GM21786 (cell line): ENCODE results near the gene MAML2.

Source experiments
- ATAC-seq: cut with Tn5 transposase; IDR thresholded peaks from one replicate; pipeline ENCODE4 v1.9.1; 2021; ENCODE audit not compliant: unreplicated experiment

The MAML2 gene

GRCh38 chr11:96084610-96085318 lies 258.2 kb downstream of the MAML2 start:
- ATAC-seq = no peak

DNA sequence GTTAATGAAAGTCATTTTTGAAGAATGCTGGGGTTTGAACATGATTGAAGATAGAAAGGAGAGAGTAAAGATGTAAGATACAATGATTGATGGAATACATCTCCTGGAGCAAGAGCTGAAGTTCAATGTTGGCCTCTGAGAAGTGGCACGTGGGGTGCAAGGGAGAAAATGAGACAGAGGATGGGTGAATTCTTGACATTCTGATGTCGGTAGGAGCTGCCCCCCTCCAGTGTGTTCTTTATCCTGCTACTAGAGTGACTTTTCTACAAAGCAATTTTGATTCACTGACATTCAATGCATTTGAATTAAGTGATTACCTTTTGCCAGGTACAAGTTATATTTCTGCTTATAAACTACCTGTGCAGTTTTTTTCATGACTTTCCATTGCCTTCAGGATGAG lies 260.1 kb downstream of the MAML2 start:
- ATAC-seq = no peak

DNA sequence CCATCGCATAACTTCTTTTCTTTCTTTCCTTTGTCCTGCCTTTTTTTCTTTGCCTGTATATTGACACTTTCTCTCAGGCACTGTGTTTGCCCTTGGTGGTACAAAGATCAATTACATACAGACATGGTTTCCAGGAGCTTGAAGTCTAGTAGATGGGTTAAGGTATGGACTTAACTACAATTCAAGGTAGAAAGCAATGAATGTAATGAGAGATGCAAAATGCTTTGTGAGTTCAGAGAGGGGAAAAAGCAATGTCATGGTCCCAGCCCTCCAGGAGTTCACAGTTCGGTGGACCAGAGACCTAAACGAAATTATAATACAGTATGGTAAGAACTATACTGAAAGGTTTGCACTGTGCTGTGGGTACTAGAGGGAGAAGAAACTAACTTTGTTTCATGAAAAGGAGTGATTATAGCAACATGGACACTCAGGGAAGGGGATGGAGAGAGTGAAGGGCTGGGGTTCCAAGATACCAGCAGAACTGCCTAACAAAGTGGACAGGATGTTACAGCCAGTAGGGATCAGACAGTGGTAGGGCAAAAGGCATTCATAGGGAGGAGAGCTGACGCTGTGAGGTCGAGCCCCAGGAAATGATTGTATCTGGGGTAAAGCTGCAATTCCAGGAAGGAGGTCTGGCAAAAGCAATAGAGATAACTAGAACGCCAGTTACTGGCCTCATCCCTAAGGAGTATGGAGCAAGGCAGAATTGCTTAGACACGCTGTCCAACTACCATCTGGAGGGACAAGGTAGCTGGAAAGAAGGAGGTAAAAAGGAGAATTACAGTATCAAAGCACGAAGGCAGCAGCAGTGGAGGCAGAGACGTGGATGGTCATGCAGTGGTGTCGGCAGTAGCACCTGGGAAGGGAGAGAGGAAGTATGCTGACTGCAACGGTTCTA lies 260.7 kb downstream of the MAML2 start:
- no peak for ATAC-seq

GRCh38 chr11:96081561-96081960 lies 261.4 kb downstream of the MAML2 start:
- ATAC-seq = no peak

GRCh38 chr11:96079691-96080090 lies 263.3 kb downstream of the MAML2 start:
- no peak for ATAC-seq

DNA sequence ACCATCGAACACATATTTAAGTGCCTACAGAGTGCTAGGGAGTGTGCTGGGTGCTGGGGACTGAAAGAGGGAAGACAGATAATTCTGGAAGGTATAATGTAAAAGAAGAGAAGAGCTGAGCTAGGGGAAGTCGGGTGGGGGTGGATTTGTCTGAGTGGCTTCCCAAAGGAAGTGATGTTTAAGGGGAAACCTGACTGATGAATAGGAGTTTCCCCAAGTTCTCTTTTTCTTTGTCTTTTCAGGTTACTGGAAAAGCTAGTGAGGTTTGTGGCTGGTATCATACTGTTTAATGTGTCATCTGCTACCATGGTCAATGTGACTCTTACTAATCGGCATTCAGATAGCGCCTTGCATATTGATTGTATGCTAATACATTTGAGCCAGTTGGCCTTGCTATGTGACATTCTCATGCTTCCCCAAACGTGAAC lies 267.4 kb downstream of the MAML2 start:
- ATAC-seq = peak; percentile 87

DNA sequence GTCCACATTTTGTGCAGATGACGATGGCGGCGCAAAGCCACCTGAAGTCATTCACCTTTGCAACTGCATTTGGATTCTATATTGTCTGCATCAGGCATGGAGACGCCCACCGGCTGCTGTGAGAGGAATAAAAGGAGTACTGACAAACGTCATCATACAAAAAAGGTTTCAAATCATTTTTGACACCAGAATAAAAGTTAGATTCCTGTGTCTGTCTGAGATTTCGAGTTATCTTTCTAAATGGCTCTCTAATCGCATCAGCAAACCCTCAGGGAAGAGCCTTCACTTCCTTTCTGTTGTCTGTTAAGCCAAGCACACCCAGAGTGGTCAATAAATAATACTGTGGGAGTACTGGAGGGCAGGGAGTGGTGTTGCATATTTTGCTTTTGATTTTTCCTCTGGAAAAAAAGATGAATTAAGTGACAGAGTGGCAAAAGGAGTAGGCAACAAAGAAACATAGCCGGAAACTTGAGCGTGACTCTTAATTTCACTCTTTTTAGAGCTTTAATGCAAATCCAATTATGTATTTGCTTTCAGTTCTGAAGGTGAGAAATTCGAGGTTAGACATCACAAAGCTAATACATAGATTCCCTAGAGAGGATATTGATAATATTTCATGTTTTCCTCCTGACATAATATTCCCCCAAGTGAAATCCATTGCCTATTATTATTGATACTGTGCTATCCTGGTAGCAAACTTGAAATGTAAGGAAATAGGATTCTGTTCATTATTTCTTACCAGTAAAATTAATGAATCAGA lies 268.3 kb downstream of the MAML2 start:
- peak; percentile 38 for ATAC-seq

DNA sequence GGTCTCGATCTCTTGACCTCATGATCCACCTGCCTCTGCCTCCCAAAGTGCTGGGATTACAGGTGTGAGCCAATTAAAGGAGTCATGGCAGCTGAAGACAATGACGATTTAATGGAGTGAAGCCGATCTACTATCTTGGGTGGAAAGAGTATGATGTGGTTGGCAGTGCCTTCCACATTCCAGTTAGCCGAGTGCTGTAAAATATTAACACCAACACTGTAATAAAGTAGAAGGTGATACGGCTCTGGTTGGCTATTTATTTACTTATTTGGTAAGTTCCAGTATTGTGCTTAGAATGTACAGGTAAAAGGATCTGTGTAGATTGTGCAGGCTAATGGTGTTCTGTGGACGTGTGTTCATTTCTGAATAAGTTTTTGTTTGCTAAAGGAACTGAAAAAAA lies 269.5 kb downstream of the MAML2 start:
- ATAC-seq = no peak

DNA sequence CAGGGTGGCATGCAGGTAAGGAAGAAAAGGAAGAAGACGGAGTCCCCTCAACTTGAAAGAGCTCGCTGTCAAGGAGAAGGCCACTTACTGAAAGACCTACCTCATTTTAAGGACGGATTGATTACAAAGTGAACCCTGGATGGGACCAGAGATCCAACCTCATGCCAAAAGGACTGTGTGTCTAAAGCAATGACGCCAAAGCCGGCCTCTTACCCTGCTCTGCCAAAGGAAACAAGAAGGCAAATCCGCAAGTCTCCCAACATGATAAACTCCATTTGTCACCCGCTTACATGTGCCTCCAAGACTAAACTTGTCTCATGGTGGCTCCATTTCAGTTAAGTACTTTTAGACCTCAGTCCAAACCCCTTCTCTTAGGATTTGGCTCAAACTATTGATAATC lies 270.4 kb downstream of the MAML2 start:
- ATAC-seq = no peak

- no peak for ATAC-seq
Observed at GRCh38 chr11:96070453-96070852, 272.5 kb downstream of the MAML2 start.

DNA sequence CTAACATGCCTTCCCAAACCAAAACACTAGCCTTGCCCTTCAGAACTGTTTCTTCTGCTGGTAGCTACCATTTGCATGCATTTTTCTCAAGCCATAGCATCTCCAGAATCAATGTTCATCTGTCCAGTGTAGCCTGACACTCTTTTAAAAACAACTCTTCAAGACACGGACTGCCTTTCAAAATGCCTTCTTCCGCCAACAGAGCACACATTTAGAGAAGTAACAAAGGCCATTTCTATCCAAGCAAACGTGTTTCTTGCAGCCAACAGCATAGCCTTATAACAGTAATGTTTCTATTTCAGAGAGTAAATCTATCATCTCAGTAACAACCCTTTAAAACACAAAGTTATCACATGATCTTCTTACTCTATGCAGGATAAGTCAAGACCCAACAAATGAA lies 275.8 kb downstream of the MAML2 start:
- ATAC-seq = no peak

- no peak for ATAC-seq
Observed at GRCh38 chr11:96065379-96065778, 277.6 kb downstream of the MAML2 start.

GRCh38 chr11:96063886-96064285 lies 279.1 kb downstream of the MAML2 start:
- no peak for ATAC-seq

DNA sequence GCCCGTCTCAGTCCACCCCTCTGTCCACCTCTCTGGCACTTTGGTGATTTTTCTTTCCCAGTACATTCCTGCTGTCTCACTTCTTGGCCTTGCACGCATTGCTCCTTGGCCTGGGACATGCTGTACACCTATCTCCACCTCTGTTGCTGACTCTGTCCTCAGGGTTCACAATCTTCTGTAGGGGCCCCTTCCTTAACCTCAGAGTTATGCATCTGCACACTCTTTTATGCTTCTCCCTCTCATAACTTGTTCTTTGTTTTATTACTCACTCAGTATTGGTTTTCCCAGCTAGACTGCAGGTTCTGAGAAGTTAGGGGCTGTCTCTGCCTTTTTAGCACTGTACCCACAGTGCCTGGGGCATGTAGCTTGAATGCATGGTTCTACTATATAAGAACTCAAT lies 279.9 kb downstream of the MAML2 start:
- no peak for ATAC-seq

DNA sequence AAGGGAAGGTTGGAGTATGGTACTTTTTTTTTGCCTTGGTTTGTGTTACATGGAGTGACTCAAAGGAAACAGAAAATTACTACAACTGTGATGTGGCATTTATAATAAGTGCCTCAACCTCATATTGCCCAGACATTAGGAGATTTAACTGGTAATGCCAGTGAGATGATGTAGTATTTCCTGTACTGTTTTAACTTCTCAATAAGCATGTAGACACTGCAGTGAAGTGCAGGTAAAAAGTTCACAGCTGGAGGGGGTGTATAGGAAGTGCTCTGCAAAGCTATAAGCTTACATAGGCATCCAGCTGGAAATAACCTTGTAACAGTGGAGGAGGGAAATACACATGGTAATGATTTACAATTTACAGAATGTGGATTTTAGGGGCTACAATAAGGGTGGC lies 280.9 kb downstream of the MAML2 start:
- peak; percentile 64 for ATAC-seq

GRCh38 chr11:96061730-96062129 lies 281.3 kb downstream of the MAML2 start:
- ATAC-seq = no peak

GRCh38 chr11:96061069-96061468 lies 281.9 kb downstream of the MAML2 start:
- no peak for ATAC-seq

DNA sequence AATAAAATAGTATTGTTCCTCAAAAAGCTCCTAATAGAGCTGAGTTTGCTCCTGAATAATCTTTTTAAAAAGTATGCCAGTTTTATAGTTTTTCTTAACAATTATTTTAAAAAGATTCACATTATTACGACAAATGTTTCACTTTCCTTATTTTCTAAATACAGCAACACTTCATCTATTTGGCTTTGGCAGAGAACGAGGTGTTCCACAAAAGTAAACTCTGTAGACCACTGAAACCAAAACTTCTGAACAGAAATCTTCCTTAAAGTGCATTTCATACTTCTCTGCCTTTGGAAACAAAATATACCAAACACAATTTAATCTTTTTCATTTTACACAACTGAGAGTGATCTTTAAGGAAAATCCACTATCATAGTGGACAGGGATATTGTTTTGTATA lies 285.5 kb downstream of the MAML2 start:
- no peak for ATAC-seq

- ATAC-seq = no peak
Observed at GRCh38 chr11:96056576-96056975, 286.4 kb downstream of the MAML2 start.

DNA sequence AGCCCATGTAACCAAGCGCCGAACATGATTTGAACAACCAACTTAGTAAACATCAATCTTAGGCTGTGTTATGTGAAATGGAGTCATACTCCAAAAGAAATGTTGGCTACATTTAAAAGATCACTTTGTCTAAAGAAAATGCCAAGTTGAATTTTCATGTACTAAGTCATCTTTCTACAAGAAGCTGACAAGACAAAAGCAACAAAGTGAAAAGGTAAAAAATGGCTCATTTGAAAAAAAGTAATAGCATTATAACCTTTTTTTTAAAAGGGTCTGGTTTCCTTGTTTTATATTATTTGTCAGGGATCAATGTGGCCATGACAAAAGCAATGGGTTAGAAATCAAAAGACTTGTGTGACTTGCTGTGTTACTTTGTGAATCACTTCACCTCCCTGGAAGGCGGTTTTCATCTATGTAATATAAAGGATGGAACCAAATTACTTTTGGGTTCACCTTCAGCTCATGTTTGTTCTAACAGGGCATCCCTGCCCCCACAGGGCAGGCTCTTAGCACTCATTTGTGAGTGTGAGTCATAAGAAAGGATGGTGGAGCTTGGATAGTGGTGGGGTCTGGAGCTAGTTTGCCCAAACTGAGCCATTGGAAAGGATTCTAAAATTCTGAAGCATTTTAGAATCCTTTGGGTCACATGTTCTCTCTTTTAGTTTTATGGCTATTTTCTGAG lies 287.1 kb downstream of the MAML2 start:
- ATAC-seq = no peak
